CD4-positive, alpha-beta T cell treated with Interleukin-15 for 4 hours (primary cell): ENCODE results near the gene CRISP2.
"Not testable (repeated sequence)": the region's sequence is repeated elsewhere in the genome, so short reads cannot be mapped to it uniquely, and the experiment has no call there.

Experiments used
- DNase-seq: peaks from one replicate; pipeline ENCODE4 v3.0.0-alpha.2; 2020; ENCODE audit warnings: low spot score

Gene CRISP2, protein sequence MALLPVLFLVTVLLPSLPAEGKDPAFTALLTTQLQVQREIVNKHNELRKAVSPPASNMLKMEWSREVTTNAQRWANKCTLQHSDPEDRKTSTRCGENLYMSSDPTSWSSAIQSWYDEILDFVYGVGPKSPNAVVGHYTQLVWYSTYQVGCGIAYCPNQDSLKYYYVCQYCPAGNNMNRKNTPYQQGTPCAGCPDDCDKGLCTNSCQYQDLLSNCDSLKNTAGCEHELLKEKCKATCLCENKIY

DNA sequence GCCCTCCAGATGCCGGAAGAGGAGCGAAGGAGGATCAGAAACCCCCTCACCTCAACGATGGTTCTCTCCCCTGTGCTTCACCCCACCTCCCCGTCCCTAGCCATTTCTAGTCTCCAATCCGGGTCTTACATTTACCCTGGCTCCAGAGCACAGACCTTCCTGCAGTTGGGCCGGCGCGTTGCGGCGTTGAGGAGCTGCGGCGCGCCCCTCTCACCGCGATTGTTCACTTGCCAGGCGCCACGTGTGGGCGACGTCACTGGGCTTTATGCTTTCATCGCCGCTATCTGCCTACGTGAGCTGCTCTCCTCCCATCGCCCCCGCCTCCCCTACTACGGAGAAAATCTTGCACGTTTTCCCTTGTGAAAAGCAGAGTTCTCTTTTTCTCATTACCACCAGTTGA lies at the start of gene CRISP2:
TSS of gene CRISP2 (minus strand) at position 198 of the 400 bp plus-strand sequence. CDS start 4,347 bp downstream, outside the sequence.
- no peak for DNase-seq

DNA sequence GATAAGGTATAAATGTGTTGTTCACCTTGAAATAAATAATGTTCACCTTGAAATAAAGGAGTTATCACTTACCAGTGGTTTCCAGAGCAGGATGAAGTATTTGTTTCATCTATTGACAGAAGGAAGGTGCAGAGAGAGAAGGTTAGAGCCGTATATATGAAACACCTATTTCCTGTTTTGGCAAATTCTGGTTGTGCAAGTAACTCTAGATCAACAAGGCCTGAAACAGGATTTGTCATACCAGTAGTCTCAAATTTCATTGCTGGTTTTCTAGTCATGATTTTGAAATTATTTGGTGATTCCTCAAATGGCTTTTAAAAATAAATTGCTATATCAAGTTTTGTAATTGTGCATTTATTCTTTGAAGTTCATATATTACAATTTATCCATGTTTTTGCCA lies 30.9 kb upstream of the CRISP2 start, which contains the start of gene CRISP3:
TSS of gene CRISP3 (minus strand) at position 130 of the 400 bp plus-strand sequence. CDS start at position 109, 21 bp downstream.
- no peak for DNase-seq

DNA sequence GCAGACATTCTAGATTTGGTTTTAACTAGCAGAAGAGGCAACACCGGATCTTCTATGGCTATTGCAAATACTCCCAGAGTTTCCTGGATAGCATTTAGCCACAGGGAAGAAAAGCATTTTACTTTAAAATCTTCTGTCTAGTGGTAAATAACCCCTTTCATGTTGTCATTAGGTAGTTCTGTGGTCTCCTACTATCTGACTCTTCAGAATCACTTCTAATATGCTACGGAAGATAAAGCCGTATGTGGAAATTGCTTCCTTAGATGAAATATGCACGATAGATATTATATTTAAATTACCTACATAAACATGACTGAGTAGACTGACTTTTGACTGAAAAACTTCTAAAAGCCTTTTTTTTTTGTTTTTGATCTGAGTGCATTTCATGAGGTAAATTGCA lies 30.1 kb upstream of the CRISP2 start:
- DNase-seq = no peak

DNA sequence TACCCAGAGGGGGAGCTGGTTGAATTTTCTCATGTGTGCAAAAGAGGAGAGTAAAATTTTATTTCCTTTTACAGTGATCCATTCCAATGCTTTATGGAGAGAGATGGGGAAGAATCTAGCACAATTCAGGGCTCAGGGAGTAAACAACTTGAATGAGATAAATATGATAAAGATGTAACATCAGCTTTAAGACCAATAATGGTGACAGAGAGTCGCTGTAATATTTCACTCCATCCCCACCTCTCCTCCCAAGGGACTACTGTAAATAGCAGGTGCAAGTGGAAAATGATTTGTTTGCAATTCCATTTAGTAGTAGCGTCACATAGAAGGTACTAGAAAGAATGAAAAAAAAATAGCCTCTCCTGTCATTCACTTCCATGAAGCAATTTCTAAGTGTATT lies 26.1 kb upstream of the CRISP2 start:
- DNase-seq = no peak

DNA sequence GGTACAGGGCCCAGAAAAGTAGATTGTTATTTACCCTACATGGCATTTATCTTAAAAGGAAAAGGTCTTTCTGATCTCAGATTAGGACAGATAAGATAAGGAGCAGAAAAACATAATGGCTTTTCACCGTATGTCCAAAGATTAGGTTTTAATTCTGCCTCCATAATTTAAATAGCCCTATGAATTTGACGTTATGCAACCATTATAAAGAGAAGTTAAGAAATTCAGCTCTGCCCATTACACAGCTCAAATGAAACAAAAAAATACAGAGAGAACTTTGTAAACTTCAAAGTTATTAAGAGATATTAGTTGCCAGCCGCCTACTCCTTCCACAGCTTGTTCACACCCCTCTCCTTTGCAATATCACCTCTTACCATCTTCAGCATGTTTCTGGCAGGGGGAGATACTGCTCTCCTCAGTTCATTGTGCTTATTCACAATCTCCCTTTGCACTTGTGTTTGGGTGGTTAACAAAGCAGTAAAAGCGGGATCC lies 22.7 kb upstream of the CRISP2 start:
- DNase-seq = no peak

DNA sequence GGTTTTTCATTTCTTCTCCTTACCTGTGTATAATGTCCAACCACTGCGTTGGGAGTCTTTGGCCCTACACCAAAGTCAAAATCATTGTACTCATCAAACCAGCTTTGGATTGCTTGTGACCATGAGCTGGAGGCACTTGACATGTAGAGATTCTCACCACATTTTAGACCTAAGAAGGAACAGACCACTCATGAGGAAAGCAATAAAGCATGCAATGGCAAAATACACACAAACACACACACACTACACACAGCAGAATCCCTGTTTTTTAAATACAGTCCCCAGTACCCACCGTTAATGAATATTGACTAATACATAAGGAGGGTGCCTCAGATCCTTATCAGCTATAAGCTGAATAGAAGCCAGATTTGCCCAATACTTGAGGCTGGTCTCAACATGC lies 20.3 kb upstream of the CRISP2 start:
- no peak for DNase-seq

DNA sequence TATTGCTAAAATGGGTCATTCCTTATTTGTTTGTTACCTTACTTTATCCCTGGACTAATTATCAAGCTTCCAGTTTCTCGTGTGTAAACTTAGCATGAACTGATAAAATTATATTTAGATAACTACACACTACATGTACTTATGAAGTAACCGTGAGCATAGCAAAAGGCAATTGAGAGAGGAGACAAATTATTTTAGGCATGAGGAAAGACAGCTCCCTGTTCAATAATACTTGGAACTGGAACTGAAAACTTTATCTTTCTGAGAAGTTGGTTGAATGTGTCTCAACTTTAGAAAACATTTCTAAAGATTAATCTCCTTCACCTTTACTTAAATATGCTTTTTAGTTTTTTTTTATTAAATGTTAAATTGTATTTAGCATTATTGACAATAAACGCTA lies 19.4 kb upstream of the CRISP2 start:
- DNase-seq = no peak

DNA sequence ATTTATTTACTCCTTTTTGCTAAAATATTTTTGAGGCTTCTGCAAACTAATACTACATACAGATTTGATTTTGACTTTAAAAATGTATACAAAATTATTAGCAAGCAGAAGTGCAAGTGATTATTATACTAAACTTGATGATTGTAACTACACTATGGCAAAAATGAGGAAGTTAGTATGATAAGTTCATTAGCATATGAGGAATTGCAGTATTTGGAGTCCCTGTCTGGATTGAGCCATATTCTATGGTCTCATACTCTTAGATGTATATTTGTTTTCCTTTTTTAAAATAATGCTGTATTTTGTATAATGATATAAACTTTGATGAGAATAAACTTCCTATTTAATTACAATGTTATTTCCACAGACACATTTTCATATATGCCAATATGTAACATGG lies 16.9 kb upstream of the CRISP2 start:
- no peak for DNase-seq

DNA sequence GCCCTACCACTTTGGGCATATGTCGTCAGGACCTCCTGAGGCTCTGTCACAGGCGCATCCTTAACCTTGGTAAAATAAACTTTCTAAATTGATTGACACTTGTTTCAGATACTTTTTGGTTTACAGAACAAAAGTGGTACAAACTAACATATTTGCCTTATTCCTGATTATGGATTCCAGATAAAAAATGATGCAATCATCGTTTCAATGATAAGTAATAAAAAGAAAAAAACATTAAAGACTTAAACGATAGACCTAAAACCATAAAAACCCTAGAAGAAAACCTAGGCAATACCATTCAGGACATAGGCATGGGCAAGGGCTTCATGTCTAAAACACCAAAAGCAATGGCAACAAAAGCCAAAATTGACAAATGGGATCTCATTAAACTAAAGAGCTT lies 10.6 kb upstream of the CRISP2 start:
- not testable (repeated sequence) for DNase-seq

DNA sequence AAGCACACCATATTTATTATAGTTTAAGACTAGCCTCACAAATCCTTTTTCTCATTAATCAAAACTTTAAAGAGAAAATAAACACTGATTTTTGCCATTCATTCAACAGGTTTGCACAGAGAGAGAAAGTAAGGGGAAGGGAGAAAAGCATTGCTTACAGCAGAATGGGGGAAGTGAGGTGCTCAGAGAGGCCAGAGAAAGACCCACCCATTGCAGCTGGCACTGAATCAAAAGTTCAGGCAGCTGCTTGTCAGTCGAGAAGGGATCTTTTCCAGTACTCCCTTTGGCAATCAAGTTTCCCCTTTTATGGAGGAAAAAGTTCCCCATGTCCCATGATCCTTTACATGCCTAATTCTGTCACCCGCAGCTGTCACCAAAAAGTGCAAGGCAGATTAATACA lies 8.0 kb upstream of the CRISP2 start:
- no peak for DNase-seq

DNA sequence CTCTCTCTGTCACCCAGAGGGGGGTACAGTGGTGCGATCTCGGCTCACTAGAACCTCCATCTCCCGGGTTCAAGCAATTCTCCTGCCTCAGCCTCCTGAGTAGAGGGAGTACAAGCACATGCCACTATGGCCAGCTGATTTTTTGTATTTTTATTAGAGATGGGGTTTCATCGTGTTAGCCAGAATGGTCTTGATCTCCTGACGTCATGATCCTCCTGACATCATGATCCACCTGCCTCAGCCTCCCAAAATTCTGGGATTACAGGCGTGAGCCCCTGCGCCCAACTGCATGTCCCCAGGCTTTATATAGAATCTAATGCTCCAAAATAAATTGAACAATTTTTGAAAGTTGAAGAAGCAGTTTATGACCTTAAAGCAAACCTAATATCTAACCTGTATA lies 7.0 kb upstream of the CRISP2 start:
- no peak for DNase-seq

DNA sequence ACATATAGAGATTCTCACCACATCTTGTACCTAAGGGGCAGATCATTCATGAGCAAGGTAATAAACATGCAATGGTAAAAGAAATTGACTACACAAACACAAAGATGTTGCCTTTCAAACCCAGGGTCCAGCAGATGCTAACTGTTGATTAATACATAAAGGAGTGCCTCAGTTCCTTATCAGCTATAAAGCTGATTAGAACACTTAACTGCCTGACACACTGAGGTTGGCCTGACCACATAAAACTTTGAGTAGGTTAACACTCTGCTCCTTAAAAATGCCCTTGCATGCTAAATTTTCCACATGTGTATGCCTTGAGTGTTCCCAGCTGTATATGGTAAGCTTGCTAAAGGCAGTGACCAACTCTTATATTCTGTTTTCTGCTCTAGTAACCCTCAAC lies 14.9 kb downstream of the CRISP2 start:
- DNase-seq = no peak

DNA sequence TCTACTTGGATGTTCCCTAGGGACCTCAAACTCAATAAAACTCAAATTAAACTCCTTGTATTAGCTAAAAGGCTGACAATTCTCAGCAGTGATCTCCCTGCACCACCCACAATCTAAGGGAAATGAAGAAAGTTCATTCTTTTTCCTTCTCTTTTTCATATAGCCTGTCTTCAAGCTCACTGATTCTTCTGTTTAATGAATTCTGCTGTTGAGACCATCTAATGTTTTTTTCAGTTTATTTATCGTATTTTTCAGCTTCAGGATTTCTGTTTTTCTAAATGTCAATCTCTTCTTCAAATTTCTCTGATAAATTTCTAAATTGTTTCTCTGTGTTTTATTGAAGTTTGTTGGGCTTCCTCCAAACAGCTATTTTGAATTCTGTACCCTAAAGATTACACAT lies 19.8 kb downstream of the CRISP2 start:
- no peak for DNase-seq

DNA sequence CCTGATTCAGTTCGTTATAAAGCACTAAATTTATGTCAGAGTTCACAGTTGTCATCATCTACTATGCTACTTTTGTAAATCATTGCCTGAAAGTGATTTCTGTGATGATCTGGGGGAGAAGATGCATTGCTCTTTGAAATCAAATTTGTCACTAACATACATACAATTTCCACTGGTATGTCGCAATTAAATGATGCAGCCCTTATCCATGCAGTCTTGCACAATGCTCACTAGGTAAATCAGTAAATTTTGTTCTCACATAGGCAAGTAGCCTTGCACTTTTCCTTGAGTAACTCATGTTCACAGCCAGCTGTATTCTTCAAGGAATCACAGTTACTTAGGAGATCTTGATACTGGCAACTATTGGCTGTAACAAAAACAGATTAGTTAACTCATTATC lies 20.8 kb downstream of the CRISP2 start:
- no peak for DNase-seq

DNA sequence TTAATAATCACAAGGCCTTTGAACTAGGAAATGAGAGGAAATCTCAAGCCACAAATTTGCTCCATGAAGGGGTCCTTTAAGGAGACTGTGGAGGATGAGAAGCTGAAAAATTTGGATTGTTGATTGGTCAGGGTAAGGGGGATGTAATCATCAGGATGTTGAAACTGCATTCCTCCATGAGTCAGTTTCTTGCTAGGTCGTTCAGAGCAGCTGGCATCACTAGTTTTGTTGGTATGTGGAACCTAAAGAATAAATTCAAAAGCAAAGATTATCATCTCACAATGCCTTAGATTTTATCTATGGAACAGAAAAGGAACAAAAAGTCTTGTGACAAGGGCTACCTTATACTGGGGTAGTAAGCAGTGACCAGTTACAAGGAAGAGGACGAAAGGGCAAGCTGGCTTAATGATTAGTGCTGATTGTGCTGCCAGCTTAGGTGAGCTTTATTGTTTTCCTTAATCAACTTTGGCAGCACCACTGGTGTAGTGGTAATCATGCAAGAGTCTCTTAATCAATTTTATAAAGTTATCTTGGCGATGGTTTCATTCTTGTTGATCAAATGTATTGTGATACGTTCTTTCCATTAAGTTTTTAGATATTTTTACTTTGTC lies 36.6 kb downstream of the CRISP2 start:
- no peak for DNase-seq

DNA sequence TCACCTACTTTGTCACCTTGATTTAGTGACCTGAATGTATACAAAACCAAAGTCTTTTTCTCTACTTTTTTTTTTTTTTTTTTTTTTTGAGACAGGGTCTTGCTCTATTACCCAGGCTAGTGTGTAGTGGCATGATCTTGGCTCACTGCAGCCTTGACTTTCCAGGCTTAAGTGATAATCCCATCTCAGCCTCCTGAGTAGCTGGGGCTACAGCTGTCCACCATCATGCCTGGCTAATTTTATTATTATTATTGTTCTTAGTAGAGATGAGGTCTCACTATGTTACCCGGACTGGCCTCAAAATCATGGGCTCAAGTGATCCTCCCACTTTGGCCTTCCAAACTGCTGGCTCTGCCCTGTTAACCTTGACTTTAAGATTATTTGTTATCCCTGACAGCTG lies 37.5 kb downstream of the CRISP2 start:
- DNase-seq = no peak

DNA sequence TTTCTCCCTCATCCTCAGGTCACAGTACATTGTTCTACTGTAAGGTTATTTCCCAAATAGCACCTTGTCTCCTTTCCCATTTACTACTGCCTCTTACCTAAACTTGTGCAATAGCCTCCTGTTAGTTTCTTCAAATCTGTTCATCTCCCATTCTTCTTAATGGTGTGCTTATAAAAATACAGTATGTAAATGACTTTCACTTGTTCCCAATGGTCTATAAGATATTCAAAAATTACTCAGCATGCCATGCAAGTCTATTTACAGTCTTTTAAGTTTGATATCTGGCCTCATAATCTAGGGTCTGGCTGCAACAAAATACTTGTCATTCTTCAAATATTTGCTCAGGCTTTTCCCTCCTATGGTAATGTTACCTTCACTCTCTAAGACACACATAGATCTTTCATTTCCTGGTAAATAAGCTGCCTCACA lies 45.2 kb downstream of the CRISP2 start:
- DNase-seq = no peak

DNA sequence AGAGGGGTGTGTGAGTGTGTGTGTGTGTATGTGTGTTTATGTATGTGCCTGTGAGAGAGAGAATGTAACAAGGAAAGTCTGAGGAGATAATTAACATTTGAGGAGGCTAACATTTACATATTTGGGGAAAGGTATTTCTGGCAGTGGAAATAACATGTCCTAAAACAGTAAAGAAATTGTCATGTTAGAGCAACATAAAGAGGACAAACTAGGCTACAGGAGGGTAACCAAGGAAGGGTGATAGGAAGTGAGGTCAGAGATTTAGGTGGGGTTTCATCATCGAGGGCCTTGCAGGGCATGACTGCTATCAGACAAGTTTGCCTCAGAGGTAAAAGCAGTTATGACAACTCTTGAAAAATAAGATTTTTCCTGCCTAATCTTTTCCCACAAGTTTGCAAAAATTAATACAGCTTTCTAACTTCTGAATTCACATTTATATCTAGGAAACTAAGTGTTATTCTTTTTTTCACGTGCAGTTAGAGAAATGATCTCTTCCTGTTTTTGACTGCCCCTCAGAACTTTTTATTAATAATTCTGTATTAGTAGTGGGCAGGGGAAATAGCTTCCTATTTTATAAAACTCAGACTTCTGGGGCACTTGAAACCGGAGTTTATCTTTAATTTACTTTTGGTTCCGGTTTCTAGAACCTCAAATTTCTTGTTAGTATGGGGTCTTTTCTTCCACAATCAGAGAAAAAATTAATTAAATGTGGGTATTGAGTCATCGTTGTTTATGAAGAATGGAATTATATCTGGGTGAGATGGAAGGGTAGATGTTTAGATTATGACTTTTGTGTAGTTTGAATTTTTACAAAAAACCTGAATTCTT lies 46.2 kb downstream of the CRISP2 start:
- DNase-seq = no peak

DNA sequence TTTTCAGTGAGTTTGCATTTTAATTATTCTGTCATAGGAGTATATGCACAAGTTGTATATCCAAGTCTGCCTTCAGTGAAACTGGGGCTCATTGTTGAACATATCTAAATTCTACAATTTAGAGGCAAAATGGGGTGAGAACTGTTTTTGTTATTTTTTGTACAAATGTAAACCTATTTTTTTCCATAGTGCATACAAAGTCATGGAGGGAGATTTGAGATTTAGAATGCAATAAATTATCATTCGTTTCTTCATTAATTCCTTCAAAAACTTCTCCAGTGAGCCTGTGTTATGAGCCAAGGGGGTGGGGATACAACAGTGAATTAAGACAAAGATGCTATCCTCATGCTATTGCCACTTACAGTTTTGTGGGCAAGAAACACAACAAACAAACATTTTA lies 46.9 kb downstream of the CRISP2 start:
- DNase-seq = no peak

DNA sequence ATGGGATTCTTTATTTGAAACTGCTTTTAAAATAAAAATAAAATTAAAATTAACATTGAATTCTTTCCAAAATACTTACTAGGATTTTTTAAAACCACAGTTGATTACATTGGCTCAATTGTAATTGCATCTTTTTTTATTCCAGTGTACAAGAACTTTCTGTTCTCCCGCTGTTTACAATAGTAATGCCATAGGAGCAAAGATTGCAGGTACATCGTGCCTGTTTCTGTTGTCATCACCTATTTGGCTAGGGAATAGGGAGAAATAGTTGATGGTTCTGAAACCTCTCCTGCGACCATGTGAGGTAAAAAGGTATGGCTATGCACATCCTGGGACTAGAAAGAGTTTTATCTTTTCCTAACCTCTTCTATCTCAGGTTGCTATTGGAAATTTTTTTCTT lies 48.5 kb downstream of the CRISP2 start:
- DNase-seq = no peak

DNA sequence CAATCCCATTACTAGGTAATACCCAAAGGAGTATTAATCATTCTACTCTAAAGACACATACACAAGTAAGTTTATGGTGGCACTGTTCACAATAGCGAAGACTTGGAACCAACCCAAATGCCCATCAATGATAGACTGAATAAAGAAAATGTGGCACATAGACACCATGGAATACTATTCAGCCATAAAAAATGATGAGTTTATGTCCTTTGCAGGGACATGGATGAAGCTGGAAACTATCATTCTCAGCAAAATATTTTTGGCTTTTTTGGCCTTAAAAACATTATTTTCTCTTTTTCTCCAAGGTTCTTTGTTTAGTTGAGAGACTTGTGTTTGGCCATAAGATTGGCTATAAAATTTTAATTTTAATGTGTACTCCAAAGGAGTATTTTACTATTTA lies 49.3 kb downstream of the CRISP2 start:
- DNase-seq = not testable (repeated sequence)

DNA sequence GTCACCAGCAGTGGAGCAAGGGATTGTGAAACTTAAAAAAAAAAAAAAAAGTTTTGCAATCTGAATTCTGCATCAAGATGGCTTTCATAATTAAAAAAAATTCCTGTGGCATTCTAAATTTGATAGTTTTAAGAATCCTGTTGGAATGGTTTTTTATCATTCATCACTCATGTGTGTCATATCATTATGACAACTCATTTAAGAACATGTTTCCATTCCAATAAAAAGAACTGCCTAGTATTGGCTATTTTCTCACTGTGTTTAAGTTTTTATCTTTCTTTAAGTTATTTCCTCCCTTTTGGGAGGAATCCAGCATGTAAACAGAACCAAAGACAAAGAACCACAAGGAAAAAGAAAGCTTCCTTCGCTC lies 50.5 kb downstream of the CRISP2 start:
- no peak for DNase-seq
